ENCODE data around the gene TP53I11.

TP53I11 gene

DNA sequence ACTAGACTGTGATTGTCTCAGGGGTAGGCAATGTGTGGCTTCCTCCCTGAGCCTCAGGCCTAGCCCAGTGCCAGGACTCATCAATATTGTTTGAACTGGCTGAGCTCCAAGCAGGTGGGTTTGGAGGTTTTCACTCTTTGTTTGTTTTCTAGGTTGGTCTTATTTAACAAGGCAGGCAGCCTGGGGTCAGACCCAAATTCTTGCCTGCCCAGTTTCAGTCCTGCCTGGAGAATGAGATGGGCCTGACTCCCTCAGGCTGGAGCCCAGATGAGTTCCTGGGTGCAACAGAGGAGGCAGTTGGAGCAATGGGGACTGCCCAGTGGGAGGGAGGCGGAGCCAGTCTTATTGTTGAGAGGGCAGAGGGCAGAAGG, 28.3 kb upstream of the TP53I11 start:
- no peak for DNase-seq
- H3F3A ChIP-seq (ENCODE audit: insufficient read depth, low read length), result no peaks in the 10 kb centered on the region
- no peaks in the 10 kb centered on the region for H3K27me3 ChIP-seq (replicated peaks; ENCODE audit: insufficient read depth, low read length)
- H3K4me3 ChIP-seq (ENCODE audit: low read length), result no peak overlapping the region
- TF ChIP-seq, protein P1, sequence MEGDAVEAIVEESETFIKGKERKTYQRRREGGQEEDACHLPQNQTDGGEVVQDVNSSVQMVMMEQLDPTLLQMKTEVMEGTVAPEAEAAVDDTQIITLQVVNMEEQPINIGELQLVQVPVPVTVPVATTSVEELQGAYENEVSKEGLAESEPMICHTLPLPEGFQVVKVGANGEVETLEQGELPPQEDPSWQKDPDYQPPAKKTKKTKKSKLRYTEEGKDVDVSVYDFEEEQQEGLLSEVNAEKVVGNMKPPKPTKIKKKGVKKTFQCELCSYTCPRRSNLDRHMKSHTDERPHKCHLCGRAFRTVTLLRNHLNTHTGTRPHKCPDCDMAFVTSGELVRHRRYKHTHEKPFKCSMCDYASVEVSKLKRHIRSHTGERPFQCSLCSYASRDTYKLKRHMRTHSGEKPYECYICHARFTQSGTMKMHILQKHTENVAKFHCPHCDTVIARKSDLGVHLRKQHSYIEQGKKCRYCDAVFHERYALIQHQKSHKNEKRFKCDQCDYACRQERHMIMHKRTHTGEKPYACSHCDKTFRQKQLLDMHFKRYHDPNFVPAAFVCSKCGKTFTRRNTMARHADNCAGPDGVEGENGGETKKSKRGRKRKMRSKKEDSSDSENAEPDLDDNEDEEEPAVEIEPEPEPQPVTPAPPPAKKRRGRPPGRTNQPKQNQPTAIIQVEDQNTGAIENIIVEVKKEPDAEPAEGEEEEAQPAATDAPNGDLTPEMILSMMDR (IDR thresholded peaks at IDR 0.05; ENCODE audit: low read length), result no peak
- TF ChIP-seq EZH2 (optimal IDR thresholded peaks at IDR 0.05; ENCODE audit: low read depth, low read length), result no peak
- TF ChIP-seq EZH2phosphoT487 (IDR thresholded peaks at IDR 0.05; ENCODE audit: low read length), result no peak
- 0 out of 2 replicates have a peak, but pooled peaks cover 2% of the 10 kb centered on the region for H3K4me1 ChIP-seq (ENCODE audit: low read length)
- H3K9ac ChIP-seq (ENCODE audit: low read length), result no peak overlapping the region
- H4K20me1 ChIP-seq (ENCODE audit: insufficient read depth, low read length), result no peaks in the 10 kb centered on the region
- H3K9me2 ChIP-seq (replicated peaks; ENCODE audit: insufficient read depth, low read length), result no peaks in the 10 kb centered on the region
- H3K4me2 ChIP-seq (ENCODE audit: low read depth, low read length), result no peak overlapping the region
- no peak overlapping the region for H2AFZ ChIP-seq (ENCODE audit: low read length)
- no peaks in the 10 kb centered on the region for H3K79me2 ChIP-seq (ENCODE audit: low read length)
- no peaks in the 10 kb centered on the region for H3K9me3 ChIP-seq (replicated peaks; ENCODE audit: insufficient read depth, low read length)
- H3K27ac ChIP-seq (ENCODE audit: low read length), result no peak overlapping the region
- H3K36me3 ChIP-seq (replicated peaks; ENCODE audit: insufficient read depth, low read length), result no peaks in the 10 kb centered on the region

GRCh38 chr11:44978274-44978960, 27.7 kb upstream of the TP53I11 start:
- Histone ChIP-seq H3K9me3 (replicated peaks; ENCODE audit: insufficient read depth, low read length) (no peaks in the 10 kb centered on the region), H3K4me2 (ENCODE audit: low read depth, low read length) (no peak overlapping the region), H3K9ac (ENCODE audit: low read length) (no peak overlapping the region), H3K27ac (ENCODE audit: low read length) (no peak overlapping the region), H3K36me3 (replicated peaks; ENCODE audit: insufficient read depth, low read length) (no peaks in the 10 kb centered on the region), H3K27me3 (replicated peaks; ENCODE audit: insufficient read depth, low read length) (no peaks in the 10 kb centered on the region), H3F3A (ENCODE audit: insufficient read depth, low read length) (no peaks in the 10 kb centered on the region), H3K4me1 (ENCODE audit: low read length) (0 out of 2 replicates have a peak, but pooled peaks cover 2% of the 10 kb centered on the region), H3K4me3 (ENCODE audit: low read length) (no peak overlapping the region), H2AFZ (ENCODE audit: low read length) (no peak overlapping the region), H3K9me2 (replicated peaks; ENCODE audit: insufficient read depth, low read length) (no peaks in the 10 kb centered on the region), H3K79me2 (ENCODE audit: low read length) (no peaks in the 10 kb centered on the region), H4K20me1 (ENCODE audit: insufficient read depth, low read length) (no peaks in the 10 kb centered on the region)
- DNase-seq, result no peak
- TF ChIP-seq EZH2phosphoT487 (IDR thresholded peaks at IDR 0.05; ENCODE audit: low read length) (no peak), EZH2 (optimal IDR thresholded peaks at IDR 0.05; ENCODE audit: low read depth, low read length) (no peak)
- TF ChIP-seq, protein P1 (IDR thresholded peaks at IDR 0.05; ENCODE audit: low read length), result no peak

GRCh38 chr11:44977493-44977984, 26.9 kb upstream of the TP53I11 start:
- no peaks in the 10 kb centered on the region for H3F3A ChIP-seq (ENCODE audit: insufficient read depth, low read length)
- no peak overlapping the region for H3K9ac ChIP-seq (ENCODE audit: low read length)
- no peaks in the 10 kb centered on the region for H3K9me2 ChIP-seq (replicated peaks; ENCODE audit: insufficient read depth, low read length)
- no peaks in the 10 kb centered on the region for H3K79me2 ChIP-seq (ENCODE audit: low read length)
- H2AFZ ChIP-seq (ENCODE audit: low read length), result no peak overlapping the region
- no peak overlapping the region for H3K4me3 ChIP-seq (ENCODE audit: low read length)
- H3K27ac ChIP-seq (ENCODE audit: low read length), result no peak overlapping the region
- H3K36me3 ChIP-seq (replicated peaks; ENCODE audit: insufficient read depth, low read length), result no peaks in the 10 kb centered on the region
- no peaks in the 10 kb centered on the region for H4K20me1 ChIP-seq (ENCODE audit: insufficient read depth, low read length)
- H3K27me3 ChIP-seq (replicated peaks; ENCODE audit: insufficient read depth, low read length), result no peaks in the 10 kb centered on the region
- TF ChIP-seq, protein P1 (IDR thresholded peaks at IDR 0.05; ENCODE audit: low read length), result no peak
- no peak for TF ChIP-seq EZH2phosphoT487 (IDR thresholded peaks at IDR 0.05; ENCODE audit: low read length)
- TF ChIP-seq EZH2 (optimal IDR thresholded peaks at IDR 0.05; ENCODE audit: low read depth, low read length), result no peak
- DNase-seq, result no peak
- H3K4me1 ChIP-seq (ENCODE audit: low read length), result 0 out of 2 replicates have a peak, but pooled peaks cover 2% of the 10 kb centered on the region
- H3K9me3 ChIP-seq (replicated peaks; ENCODE audit: insufficient read depth, low read length), result no peaks in the 10 kb centered on the region
- H3K4me2 ChIP-seq (ENCODE audit: low read depth, low read length), result no peak overlapping the region
